B cell (primary cell): ENCODE results near the gene KATNBL1.
"Not testable (repeated sequence)": the region's sequence is repeated elsewhere in the genome, so short reads cannot be mapped to it uniquely, and the experiment has no call there.

Experiments used
- EZH2 ChIP-seq: IDR thresholded peaks from 2 replicates; pipeline ENCODE4 v1.6.1; 2012; ENCODE audit warnings: borderline replicate concordance, low read depth, mild to moderate bottlenecking, moderate library complexity, low read length; ENCODE audit not compliant: insufficient read depth, poor library complexity, severe bottlenecking
- TF ChIP-seq, protein P1 (sequence below): fragments of 200-600 bp; IDR thresholded peaks from one replicate; pipeline ENCODE4 v1.8.0; 2022; ENCODE audit warnings: antibody characterized with exemption, mild to moderate bottlenecking

DNA sequence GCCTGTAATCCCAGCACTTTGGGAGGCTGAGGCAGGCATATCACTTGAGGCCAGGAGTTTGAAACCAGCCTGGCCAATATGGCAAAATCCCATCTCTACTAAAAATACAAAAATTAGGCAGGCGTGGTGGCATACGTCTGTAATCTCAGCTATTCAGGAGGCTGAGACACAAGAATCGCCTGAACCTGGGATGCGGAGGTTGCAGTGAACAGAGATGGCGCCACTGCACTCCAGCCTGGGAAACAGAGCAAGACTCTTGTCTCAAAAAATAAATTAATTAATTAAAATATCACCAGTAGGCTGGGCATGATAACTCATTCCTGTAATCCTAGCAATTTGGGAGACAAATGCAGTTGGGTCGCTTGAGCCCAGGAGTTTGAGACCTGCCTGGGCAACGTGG, 16.6 kb downstream of the KATNBL1 start:
- TF ChIP-seq, protein P1, sequence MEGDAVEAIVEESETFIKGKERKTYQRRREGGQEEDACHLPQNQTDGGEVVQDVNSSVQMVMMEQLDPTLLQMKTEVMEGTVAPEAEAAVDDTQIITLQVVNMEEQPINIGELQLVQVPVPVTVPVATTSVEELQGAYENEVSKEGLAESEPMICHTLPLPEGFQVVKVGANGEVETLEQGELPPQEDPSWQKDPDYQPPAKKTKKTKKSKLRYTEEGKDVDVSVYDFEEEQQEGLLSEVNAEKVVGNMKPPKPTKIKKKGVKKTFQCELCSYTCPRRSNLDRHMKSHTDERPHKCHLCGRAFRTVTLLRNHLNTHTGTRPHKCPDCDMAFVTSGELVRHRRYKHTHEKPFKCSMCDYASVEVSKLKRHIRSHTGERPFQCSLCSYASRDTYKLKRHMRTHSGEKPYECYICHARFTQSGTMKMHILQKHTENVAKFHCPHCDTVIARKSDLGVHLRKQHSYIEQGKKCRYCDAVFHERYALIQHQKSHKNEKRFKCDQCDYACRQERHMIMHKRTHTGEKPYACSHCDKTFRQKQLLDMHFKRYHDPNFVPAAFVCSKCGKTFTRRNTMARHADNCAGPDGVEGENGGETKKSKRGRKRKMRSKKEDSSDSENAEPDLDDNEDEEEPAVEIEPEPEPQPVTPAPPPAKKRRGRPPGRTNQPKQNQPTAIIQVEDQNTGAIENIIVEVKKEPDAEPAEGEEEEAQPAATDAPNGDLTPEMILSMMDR = not testable (repeated sequence)
- not testable (repeated sequence) for TF ChIP-seq EZH2
